ENCODE measurements around the gene RAB3IL1. TPM values are rescaled to one million over a fixed set of nuclear protein-coding genes. Genes with fewer than 3 reads are reported as not detected.
A peak's percentile ranks its signal among the peaks of the same experiment; 100 is the strongest.

The RAB3IL1 gene
- total and polyA plus RNA-seq, 9 of the 15 experiments (the other 6 are each of a cell fraction or from before 2014, with no cell fraction given) = 0.15 to 42.6 (median 15.5) TPM

GRCh38 chr11:61949169-61950034, 32.0 kb upstream of the RAB3IL1 start (continued):
- peak; percentile 70; the same call in 1 of the 2 replicates for TF ChIP-seq ZEB2 (IDR thresholded peaks at IDR 0.05)
- 0 out of 2 replicates have a peak, but pooled peaks have one; percentile 11 for TF ChIP-seq RREB1 (CRISPR knock-in tag; IDR thresholded peaks at IDR 0.05)
- TF ChIP-seq, protein P1, sequence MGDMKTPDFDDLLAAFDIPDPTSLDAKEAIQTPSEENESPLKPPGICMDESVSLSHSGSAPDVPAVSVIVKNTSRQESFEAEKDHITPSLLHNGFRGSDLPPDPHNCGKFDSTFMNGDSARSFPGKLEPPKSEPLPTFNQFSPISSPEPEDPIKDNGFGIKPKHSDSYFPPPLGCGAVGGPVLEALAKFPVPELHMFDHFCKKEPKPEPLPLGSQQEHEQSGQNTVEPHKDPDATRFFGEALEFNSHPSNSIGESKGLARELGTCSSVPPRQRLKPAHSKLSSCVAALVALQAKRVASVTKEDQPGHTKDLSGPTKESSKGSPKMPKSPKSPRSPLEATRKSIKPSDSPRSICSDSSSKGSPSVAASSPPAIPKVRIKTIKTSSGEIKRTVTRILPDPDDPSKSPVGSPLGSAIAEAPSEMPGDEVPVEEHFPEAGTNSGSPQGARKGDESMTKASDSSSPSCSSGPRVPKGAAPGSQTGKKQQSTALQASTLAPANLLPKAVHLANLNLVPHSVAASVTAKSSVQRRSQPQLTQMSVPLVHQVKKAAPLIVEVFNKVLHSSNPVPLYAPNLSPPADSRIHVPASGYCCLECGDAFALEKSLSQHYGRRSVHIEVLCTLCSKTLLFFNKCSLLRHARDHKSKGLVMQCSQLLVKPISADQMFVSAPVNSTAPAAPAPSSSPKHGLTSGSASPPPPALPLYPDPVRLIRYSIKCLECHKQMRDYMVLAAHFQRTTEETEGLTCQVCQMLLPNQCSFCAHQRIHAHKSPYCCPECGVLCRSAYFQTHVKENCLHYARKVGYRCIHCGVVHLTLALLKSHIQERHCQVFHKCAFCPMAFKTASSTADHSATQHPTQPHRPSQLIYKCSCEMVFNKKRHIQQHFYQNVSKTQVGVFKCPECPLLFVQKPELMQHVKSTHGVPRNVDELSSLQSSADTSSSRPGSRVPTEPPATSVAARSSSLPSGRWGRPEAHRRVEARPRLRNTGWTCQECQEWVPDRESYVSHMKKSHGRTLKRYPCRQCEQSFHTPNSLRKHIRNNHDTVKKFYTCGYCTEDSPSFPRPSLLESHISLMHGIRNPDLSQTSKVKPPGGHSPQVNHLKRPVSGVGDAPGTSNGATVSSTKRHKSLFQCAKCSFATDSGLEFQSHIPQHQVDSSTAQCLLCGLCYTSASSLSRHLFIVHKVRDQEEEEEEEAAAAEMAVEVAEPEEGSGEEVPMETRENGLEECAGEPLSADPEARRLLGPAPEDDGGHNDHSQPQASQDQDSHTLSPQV (IDR thresholded peaks at IDR 0.05) = peak; percentile 94
- peak; percentile 42; the same call in 1 of the 2 replicates for TF ChIP-seq CREB1 (IDR thresholded peaks at IDR 0.05)
- TF ChIP-seq CREB1 (CRISPR knock-in tag; IDR thresholded peaks at IDR 0.05) = no peak; the same call in 1 of the 2 replicates
- TF ChIP-seq POLR3A (IDR thresholded peaks at IDR 0.05; ENCODE audit: borderline replicate concordance, extremely low read depth, insufficient read depth, insufficient read length) = no peak
- TF ChIP-seq ZBTB8A (IDR thresholded peaks at IDR 0.05; ENCODE audit: partially characterized antibody) = no peak
- no peak for TF ChIP-seq ZNF140 (CRISPR knock-in tag; IDR thresholded peaks at IDR 0.05)
- peak; percentile 7; the same call in 1 of the 2 replicates for TF ChIP-seq MAFF (IDR thresholded peaks at IDR 0.05; ENCODE audit: low read length)
- TF ChIP-seq BRD9 (IDR thresholded peaks at IDR 0.05; ENCODE audit: low read depth, partially characterized antibody) = peak; percentile 96
- TF ChIP-seq SMARCA4 (IDR thresholded peaks at IDR 0.05) = peak; percentile 91
- TF ChIP-seq GATAD2A (IDR thresholded peaks at IDR 0.05) = peak; percentile 72; the same call in 1 of the 2 replicates
- TF ChIP-seq WHSC1 (IDR thresholded peaks at IDR 0.05; ENCODE audit: low read length) = no peak
- peak; percentile 71 for TF ChIP-seq FOSL1 (tag; conservative IDR thresholded peaks at IDR 0.05)
- peak; percentile 72; the same call in 1 of the 2 replicates for TF ChIP-seq ZNF41 (CRISPR knock-in tag; conservative IDR thresholded peaks at IDR 0.05)
- TF ChIP-seq RCOR1 (IDR thresholded peaks at IDR 0.05; ENCODE audit: borderline replicate concordance in 1 of 2, low read depth in 2 of 2, low read length in 2 of 2) = peak in 1 of 2 experiments; percentile 92; a peak in 2 of 4 replicates

Measured in K562 (cell line).